ENCODE results near the gene GRIP2.

Gene GRIP2

GRCh38 chr3:14466179-14466903 is 73.8 kb downstream of the GRIP2 start:
- no peak for DNase-seq (ENCODE audit: low read depth)
- TF ChIP-seq, protein P1, sequence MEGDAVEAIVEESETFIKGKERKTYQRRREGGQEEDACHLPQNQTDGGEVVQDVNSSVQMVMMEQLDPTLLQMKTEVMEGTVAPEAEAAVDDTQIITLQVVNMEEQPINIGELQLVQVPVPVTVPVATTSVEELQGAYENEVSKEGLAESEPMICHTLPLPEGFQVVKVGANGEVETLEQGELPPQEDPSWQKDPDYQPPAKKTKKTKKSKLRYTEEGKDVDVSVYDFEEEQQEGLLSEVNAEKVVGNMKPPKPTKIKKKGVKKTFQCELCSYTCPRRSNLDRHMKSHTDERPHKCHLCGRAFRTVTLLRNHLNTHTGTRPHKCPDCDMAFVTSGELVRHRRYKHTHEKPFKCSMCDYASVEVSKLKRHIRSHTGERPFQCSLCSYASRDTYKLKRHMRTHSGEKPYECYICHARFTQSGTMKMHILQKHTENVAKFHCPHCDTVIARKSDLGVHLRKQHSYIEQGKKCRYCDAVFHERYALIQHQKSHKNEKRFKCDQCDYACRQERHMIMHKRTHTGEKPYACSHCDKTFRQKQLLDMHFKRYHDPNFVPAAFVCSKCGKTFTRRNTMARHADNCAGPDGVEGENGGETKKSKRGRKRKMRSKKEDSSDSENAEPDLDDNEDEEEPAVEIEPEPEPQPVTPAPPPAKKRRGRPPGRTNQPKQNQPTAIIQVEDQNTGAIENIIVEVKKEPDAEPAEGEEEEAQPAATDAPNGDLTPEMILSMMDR (IDR thresholded peaks at IDR 0.05; ENCODE audit: low read depth, low read length), result no peak
- TF ChIP-seq POLR2A (IDR thresholded peaks at IDR 0.05; ENCODE audit: extremely low read depth, insufficient read length), result no peak
- no peak for TF ChIP-seq MYC (IDR thresholded peaks at IDR 0.05; ENCODE audit: low read depth, low read length)
- TF ChIP-seq, protein P2, sequence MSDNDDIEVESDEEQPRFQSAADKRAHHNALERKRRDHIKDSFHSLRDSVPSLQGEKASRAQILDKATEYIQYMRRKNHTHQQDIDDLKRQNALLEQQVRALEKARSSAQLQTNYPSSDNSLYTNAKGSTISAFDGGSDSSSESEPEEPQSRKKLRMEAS (IDR thresholded peaks at IDR 0.05; ENCODE audit: low read depth, low read length), result no peak
- H3K4me3 ChIP-seq (ENCODE audit: low read depth, low read length), result no peak overlapping the region

DNA sequence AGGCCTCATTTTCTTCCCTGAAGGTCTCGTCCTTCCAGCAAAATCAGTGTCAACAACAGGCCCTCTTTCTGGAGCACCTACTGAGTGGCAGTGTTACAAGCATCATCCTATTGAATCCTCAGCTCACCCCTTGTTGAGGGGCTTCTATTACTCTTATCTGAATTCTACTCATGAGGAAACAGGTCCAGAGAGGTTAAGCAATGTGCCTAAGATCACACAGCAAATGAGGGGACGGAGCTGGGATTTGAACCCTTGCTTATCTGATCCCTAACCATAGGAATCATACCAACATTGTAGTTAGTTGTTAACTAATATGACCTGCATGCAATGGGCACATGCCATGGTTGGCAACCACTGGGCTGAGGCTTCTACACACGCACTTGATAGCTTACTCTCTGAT is 74.7 kb downstream of the GRIP2 start:
- H3K4me3 ChIP-seq (ENCODE audit: low read depth, low read length), result no peak overlapping the region
- TF ChIP-seq, protein P2 (IDR thresholded peaks at IDR 0.05; ENCODE audit: low read depth, low read length), result no peak
- no peak for TF ChIP-seq MYC (IDR thresholded peaks at IDR 0.05; ENCODE audit: low read depth, low read length)
- TF ChIP-seq, protein P1 (IDR thresholded peaks at IDR 0.05; ENCODE audit: low read depth, low read length), result no peak
- DNase-seq (ENCODE audit: low read depth), result no peak

- H3K4me3 ChIP-seq (ENCODE audit: low read depth, low read length), result no peak overlapping the region
- no peak for DNase-seq (ENCODE audit: low read depth)
Observed at GRCh38 chr3:14464521-14464920, 75.6 kb downstream of the GRIP2 start.

DNA sequence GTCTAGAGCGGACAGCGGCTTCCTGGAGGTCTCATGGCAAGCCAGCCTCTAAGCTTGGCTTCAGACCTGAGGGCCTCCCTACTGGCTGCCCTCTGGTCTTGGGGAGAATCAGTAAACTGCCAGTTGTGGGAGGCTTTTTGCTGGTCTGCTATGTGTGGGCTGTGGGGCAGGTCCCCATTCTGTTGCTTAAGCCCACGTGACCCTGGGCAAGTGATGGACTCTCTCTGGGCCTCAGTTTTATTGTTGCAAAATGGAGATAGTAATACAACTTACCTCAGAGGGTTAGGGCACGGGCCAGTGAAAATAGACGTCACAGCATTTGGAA is 76.0 kb downstream of the GRIP2 start:
- no peak for DNase-seq (ENCODE audit: low read depth)
- TF ChIP-seq, protein P2 (IDR thresholded peaks at IDR 0.05; ENCODE audit: low read depth, low read length), result no peak
- no peak for TF ChIP-seq POLR2A (IDR thresholded peaks at IDR 0.05; ENCODE audit: extremely low read depth, insufficient read length)
- TF ChIP-seq, protein P1 (IDR thresholded peaks at IDR 0.05; ENCODE audit: low read depth, low read length), result no peak
- TF ChIP-seq MYC (IDR thresholded peaks at IDR 0.05; ENCODE audit: low read depth, low read length), result no peak
- no peak overlapping the region for H3K4me3 ChIP-seq (ENCODE audit: low read depth, low read length)

More at GRCh38 chr3:14464521-14464920, 75.6 kb downstream of the GRIP2 start:
- TF ChIP-seq POLR2A (IDR thresholded peaks at IDR 0.05; ENCODE audit: extremely low read depth, insufficient read length) (no peak), MYC (IDR thresholded peaks at IDR 0.05; ENCODE audit: low read depth, low read length) (no peak)
- TF ChIP-seq, protein P2 (IDR thresholded peaks at IDR 0.05; ENCODE audit: low read depth, low read length), result no peak
- TF ChIP-seq, protein P1 (IDR thresholded peaks at IDR 0.05; ENCODE audit: low read depth, low read length), result no peak

GRCh38 chr3:14463330-14464140 is 76.6 kb downstream of the GRIP2 start:
- H3K4me3 ChIP-seq (ENCODE audit: low read depth, low read length), result no peak overlapping the region
- TF ChIP-seq, protein P1 (IDR thresholded peaks at IDR 0.05; ENCODE audit: low read depth, low read length), result no peak
- TF ChIP-seq, protein P2 (IDR thresholded peaks at IDR 0.05; ENCODE audit: low read depth, low read length), result no peak
- no peak for TF ChIP-seq MYC (IDR thresholded peaks at IDR 0.05; ENCODE audit: low read depth, low read length)
- no peak for TF ChIP-seq POLR2A (IDR thresholded peaks at IDR 0.05; ENCODE audit: extremely low read depth, insufficient read length)
- DNase-seq (ENCODE audit: low read depth), result no peak
